Kidney glomerular epithelial cell (primary cell): ENCODE results near the gene SLC22A25.
"Not testable (repeated sequence)": the region's sequence is repeated elsewhere in the genome, so short reads cannot be mapped to it uniquely, and the experiment has no call there.

Experiments
- DNase-seq: peaks from one replicate; lab custom pipeline; 2025; lab: John Stamatoyannopoulos, UW

Gene SLC22A25

DNA sequence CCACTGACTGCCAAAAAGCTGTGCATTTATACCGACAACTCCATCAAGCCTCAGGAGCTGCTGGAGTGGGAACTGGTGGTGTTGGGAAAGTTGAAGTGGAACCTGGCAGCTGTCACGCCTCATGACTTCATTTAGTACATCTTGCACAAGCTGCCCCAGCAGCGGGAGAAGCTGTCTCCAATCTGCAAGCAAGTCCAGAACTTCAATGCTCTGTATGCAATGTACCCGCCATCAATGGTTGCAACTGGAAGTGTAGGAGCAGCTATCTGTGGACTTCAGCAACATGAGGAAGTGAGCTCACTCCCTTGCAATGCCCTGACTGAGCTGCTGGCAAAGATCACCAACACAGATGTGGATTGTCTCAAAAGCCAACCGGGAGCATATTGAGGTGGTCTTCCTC, at the start of gene SLC22A25:
Gene SLC22A25, minus strand, starts transcription at position 67 of the 400 bp plus-strand sequence. CDS start 13,947 bp downstream, outside the sequence.
- DNase-seq, result no peak

DNA sequence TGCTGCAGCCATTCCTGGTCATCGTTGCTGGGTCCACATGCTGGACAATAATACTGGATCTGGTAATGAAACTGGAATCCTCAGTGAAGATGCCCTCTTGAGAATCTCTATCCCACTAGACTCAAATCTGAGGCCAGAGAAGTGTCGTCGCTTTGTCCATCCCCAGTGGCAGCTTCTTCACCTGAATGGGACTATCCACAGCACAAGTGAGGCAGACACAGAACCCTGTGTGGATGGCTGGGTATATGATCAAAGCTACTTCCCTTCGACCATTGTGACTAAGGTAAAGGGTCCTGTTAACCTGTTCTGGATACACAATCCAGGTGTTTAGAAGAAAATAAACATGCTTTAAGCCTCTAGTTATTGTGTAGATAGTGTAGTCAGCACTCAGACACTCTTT, 46.9 kb upstream of the SLC22A25 start:
- DNase-seq, result no peak

DNA sequence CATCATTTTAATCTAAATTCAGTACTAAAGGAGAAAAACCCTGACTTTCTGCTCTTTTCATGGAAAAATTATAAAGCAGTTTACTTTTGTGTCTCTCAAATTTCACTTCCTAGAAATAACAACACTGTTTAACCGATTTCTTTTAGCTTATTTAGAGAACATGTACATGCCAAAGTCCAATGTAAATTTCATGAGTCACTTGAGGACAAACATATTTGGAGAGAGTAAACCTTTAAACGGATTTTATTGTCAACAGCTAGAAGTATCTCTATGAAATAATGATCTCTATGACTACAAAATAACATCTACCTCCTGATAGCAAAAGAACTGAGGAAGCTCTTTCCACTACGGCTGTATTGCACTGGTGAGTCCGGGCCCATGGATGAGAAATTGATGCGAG, 46.3 kb upstream of the SLC22A25 start:
- no peak for DNase-seq

DNA sequence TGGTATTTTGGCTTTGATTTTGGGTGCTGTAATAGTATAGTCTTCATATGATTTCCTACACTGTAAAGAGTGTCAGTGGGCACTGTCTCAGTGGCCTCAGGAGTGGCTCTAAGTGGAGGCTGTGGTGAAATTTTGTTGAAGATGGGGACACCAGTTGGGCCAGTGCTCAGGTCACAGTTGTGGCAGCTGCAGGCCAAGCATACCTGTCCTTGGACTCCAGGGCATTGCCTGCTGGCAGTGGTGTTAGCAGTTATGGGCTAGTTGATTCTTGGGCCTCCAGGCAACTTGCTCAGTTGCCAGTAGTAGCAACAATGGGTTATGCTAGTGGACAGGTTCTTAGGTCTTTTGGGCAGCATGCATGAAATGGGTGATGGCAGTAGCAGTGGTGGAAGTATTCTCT, 39.2 kb upstream of the SLC22A25 start:
- no peak for DNase-seq

DNA sequence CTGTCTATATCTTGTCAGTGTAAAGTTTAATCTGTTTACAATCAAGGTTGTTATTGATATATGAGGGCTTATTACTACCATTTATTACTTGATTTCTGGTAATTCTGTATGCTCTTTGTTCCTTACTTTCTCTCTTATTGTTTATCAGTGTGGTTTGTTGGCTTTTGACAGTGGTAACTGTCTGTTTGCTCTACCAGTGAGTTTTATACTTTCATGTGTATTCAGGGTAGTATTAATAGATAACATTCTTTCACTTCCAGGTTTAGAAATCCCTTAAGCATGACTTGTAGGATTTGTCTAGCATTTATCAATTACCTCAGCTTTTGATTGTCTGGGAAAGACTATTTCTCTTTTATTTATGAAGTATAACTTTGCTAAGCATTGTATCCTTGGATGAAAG, 37.5 kb upstream of the SLC22A25 start:
- no peak for DNase-seq

DNA sequence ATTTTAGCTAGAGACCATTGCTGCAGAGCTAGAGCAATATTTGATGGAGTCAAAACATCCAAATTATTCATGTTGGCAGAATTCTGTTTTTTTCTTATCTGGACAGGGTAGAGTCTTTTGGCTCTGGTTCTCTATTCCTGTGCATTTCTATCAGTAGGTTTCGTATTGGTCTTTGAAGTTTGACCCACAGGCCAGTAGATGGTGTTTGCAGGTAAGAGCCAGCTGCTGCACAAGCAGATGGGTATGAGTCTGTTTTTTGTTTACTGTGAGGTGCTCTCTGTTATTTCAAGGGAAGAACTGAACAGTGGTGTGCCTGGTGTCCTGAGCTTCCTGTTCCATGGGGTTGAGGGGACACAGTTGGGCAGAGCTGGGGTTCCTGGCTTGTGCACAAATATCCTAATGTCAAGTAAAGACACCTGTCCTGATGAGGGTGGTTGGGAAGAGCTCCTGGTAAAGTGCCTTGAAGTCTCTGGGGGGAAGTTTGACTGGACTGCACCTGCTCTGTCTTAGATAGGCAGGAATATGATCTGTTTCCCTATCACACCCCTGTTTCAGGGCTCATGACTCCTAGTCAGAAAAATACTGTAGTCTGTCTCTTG, 34.0 kb upstream of the SLC22A25 start:
- no peak for DNase-seq

DNA sequence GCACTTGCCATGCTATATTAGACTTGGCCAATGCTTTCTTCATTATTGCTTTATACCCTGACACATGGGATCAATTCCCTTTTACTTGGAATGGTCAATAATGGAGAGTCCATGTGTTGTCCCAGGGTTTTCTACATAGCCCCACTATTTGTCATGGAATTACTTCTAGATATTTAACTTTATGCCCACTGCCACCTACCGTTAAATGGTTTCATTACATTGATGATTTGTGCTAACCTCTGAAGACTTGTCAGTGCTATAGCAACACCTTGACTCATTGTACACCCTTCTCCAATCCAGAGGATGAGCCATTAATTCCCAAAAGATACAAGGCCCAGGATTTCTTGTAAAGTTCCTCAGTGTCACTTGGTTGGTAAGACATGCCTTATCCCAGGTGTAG, 31.4 kb upstream of the SLC22A25 start:
- DNase-seq, result no peak

DNA sequence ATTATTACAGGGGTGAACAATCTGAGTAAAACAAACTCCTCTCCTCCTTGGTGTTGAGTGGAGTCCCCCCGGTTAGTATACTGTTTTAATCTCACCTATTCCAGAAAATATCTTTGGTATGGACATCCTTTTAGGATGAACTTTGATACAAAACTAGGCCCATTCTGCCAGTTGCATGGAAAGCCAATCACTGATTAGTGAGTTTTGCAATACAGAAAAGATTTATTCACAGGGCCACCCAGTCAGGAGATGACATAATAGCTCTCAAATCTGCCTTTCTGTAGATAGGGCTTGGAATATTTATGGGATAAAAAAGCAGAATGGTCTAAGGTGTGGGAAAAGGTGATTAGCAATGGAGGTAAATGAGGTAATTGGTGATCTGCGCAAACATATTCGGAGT, 30.3 kb upstream of the SLC22A25 start:
- DNase-seq, result no peak

DNA sequence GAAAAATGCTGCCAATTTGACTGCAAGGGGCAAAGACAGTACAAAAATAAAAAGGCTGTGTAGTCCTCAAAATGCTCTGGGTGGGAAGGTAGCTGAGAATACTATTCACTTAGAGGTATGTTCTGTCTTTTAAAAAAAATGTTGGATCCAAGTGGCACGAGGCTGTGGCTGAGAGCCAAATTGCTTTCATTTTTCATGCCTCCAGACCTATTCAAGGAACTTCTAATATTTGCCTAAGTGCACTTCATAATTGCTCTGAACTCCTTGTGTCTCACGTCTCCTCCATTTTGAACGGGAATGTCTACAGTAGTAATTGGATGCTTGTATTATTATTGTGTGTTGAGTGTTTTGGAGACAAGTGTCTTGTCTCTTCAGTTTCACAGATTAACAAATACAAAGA, 19.1 kb upstream of the SLC22A25 start:
- DNase-seq, result no peak

DNA sequence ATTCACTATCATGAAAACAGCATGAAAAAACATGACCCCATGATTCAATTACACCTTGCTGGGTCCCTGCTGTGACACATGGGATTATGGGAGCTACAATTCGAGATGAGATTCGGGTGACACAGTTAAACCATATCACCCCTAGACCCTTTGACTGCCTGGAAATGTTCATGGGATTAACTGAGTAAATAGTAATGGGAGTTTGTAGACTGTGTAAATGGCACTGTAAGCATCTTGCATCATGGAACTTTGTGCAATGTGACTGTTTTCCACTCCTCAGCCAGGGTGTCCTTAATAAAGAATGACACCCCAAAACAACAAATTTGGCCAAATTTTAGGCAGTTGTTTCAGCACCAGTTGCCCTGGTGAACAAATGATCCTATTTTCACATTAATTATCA, 7.9 kb upstream of the SLC22A25 start:
- no peak for DNase-seq

DNA sequence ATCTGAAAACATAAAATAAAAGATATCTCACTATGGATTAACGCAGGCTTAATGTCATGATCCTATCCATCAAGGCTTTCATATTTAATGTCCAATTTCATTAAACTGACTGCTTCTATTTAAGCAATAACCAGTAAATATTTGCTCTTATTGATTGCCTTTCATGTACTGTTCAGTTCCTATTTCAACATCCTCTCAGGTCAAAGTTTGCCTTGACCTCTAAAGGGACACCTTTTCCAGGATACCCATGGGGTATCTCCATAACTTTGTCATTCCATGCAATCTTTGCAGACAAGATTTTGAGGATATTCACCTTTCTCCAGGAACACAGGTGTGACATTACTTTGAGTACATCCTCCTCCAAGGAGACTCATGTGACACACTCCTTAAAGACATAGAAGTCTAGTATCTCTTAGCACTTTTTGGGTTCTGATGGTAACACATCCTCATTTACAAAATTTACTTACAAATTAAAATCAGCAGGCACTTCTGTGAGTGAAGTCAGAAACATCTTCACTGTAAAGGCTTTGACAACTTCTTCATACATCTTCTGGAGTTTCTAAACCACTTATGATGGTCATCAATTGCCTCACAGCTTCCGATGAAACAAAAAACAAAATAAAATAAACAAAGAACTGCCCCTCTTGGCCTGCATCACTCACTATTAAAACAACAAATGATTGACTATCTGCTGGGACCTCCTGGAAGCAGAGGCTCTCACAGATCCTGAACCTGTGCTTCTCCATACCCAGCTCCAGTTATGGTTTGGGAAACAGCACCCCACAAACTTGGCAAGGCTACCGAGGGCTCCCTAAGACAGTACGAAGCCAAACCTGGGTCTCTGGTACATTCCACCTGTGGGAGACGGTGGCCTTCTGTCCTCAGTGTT, 7.0 kb upstream of the SLC22A25 start:
- DNase-seq, result no peak

DNA sequence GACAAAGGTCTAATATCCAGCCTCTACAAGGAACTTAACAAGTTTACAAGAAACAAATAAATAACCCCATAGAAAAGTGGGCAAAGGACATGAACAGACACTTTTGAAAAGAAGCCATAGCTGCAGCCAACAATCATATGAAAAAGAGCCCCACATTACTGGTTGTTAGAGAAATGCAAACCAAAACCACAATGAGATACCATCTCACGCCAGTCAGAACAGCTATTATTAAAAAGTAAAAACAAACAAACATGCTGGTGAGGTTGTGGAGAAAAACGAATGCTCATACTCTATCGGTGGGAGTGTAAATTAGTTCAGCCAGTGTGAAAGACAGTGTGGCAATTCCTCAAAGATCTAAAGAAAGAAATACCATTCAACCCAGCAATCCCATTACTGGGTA, 5.6 kb upstream of the SLC22A25 start:
- DNase-seq, result no peak

DNA sequence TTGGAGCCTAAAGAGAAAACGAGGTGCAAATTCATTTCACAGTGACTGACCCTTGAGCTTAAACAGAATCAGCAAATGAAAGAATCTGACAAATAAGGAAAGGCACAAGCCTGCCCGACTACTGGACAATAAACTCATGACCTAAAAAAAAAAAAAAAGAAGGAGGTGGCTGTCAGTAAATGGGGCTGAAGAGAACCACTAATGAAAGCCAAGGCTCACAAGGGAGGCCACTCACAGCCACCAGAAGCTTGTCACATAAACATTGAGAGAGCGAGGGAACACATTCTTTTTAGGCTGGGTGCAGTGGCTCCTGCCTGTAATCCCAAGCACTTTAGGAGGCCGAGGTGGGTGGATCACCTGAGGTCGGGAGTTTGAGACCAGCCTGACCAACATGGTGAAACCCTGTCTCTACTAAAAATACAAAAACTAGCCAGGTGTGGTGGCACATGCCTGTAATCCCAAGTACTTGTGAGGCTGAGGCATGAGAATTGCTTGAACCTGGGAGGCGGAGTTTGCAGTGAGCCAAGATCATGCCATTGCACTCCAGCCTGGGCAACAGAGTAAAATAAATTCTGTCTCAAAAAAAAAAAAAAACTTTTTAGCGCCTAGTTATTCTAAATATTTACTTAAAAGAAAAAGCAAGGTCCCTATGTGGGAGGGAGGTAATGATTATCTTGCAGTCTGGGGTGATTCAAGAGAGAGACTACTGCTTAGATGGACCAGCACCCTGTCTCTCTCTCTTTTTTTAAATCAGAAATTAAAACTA, 4.0 kb upstream of the SLC22A25 start:
- DNase-seq, result not testable (repeated sequence)

DNA sequence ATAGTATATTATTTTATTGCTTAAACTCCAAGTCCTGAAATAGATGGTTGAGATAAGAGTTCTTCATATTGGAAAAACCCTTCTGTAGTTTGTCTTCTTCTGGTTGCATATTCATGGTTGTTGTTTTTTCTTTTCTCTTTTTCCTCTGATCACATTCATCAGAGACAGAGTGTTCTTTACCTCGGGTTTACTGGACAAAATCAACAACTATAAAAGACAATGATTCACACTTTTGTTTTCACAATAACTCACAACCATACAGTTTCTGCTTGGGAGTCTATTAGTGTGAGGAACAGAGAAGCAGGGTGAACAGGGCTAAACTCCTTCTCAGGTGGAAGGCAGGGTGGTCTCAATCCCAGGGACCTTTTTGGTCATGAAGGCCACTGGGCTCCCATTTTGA, 2.6 kb upstream of the SLC22A25 start:
- DNase-seq, result no peak

DNA sequence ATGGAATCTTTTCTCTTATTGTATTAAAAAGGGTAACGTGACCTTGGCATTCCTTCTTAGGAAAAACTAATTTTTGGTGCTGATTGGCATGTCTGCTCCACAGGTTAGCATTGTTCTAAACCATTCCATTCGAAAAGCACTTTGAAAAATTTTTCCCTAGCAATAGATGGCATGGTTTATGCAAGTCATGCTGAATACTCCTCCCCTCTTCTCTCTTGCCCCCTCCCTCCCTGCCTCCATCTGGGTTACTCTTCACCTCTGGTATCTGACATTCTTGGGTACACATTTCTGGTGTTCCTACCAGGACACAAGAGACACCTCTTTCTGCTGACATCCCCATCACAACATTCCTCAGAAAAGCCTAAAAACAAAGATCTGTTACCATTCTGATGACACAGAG, 1.5 kb upstream of the SLC22A25 start:
- DNase-seq, result no peak

DNA sequence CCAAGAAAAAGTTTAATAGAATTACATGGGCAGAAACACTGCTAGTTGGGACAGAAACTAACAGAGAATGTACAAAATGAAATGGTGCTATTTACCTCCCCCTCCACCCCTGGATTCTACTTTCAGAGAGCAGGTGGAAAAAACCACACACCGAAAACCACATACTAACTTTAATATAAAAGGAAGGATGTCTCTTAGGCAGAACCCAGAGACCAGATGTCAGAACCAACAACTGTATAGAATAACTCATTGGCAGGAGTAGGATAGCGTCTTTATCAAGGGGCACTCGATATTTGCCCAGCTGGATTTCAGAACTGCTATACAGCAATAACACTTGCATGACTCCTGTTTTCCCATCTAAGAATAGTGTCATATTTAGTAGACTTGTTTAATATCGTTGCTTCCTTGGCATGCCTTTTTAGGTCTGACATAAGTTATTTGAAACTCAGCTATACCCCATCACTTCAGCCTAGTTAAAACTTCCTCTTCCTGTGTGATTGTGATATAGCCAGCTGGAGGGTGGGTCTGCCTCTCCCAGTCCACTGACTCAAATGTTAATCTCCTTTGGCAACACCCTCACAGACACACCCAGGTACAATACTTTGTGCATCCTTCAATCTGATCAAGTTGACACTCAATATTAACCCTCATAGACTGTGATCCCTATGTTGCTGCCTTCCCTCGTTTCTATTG, 1.2 kb downstream of the SLC22A25 start:
- DNase-seq, result no peak

DNA sequence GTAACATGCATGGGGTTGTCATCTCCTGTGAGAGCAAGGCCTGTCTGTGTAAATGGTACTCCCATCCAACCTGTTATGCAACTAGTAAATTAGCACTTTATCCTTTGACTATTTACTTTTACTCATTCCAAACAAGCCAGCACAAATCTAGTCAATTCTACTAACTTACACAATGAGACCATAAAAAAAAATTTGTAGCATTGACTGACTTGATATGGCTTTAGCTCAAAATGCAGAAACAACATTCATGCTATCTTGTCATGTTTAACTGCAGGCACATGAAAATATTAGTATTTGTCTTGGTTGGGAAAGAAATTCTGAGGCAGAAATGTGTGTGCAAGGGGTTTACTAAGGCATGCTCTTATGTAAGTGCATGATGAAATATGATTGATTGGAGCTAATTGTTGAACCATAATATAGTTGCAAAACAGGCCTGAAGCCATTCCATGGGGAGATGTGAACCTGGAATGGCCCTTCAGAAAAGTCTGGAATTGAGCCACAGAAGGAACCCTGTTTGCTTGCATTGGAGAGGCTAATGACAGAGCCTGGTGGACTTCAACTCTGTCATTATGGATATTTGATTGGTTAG, 2.5 kb downstream of the SLC22A25 start:
- DNase-seq, result no peak

DNA sequence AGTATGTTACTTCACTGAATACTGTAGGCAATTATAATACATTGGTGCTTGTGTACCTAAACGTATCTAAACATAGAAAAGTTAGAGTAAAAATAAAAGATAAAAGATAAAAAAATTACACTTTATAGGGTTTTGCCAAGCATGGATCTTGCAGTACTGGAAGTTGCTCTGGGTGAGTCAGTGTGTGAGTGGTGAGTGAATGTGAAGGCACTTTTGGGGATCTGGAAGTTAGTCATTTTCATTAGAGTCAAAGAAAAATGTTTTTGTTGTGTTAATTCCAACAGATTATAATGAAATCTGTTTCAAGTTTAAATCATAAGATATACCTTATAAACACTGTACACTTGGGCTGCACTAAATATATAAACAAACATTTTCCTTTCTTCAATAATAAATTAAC, 3.3 kb downstream of the SLC22A25 start:
- DNase-seq, result no peak

DNA sequence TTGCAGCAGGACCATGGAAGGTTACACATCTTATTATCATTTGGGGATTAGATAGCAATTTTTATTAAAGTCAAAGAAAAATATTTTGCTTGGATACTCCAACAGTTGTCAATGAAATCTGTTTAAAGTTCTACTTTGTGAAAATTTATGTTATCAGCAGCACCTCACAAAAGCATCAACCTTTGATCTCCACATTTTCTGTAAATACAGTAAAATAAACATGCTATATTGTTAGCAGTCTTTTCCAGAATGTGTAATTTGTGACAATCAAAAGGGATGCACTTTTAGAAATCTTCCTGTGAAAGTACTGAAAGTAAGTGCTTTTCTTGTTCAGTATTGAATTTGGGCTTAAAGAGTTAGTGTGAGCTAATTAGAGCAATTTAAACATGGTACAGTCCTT, 4.1 kb downstream of the SLC22A25 start:
- no peak for DNase-seq

DNA sequence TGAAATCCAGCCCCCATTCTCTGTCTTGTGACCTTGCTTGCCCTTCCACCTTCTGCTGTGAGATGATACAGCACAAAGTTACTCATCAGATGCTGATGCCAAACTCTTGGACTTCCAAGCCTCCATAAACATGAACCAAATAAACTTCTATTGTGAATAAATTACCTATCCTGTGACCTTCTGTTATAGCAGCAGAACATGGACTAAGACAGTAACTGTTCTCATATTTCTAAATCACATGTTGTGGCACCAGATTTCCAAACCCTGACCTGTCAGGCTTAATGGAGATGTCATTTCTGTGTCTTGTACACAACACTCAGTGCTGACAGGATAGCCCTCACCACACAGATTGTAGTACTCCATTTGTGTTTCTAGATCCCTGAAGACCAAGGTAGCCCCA, 6.0 kb downstream of the SLC22A25 start:
- no peak for DNase-seq

DNA sequence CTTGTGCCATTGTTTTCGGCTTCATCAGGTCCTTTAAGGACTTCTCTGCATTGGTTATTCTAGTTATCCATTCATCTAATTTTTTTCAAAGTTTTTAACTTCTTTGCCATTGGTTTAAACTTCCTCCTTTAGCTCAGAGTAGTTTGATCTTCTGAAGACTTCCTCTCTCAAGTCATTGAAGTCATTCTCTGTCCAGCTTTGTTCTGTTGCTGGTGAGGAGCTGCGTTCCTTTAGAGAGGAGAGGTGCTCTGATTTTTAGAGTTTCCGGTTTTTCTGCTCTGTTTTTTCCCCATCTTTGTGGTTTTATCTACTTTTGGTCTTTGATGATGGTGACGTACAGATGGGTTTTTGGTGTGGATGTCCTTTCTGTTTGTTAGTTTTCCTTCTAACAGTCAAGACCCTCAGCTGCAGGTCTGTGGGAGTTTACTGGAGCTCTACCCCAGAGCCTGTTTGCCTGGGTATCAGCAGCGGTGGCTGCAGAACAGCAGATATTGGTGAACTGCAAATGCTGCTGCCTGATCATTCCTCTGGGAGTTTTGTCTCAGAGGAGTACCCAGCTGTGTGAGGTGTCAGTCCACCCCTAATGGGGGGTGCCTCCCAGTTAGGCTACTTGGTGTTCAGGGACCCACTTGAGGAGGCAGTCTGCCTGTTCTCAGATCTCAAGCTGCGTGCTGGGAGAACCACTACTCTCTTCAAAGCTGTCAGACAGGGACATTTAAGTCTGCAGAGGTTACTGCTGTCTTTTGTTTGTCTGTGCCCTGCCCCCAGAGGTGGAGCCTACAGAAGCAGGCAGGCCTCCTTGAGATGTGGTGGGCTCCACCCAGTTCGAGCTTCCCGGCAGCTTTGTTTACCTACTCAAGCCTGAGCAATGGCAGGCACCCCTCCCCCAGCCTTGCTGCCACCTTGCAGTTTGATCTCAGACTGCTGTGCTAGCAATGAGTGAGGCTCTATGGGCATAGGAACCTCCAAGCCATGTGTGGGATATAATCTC, 7.6 kb downstream of the SLC22A25 start:
- DNase-seq, result not testable (repeated sequence)
